ENCODE results near the gene ANKRD40.
"Not testable (repeated sequence)": the region's sequence is repeated elsewhere in the genome, so short reads cannot be mapped to it uniquely, and the experiment has no call there.

The ANKRD40 gene, protein sequence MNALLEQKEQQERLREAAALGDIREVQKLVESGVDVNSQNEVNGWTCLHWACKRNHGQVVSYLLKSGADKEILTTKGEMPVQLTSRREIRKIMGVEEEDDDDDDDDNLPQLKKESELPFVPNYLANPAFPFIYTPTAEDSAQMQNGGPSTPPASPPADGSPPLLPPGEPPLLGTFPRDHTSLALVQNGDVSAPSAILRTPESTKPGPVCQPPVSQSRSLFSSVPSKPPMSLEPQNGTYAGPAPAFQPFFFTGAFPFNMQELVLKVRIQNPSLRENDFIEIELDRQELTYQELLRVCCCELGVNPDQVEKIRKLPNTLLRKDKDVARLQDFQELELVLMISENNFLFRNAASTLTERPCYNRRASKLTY

DNA sequence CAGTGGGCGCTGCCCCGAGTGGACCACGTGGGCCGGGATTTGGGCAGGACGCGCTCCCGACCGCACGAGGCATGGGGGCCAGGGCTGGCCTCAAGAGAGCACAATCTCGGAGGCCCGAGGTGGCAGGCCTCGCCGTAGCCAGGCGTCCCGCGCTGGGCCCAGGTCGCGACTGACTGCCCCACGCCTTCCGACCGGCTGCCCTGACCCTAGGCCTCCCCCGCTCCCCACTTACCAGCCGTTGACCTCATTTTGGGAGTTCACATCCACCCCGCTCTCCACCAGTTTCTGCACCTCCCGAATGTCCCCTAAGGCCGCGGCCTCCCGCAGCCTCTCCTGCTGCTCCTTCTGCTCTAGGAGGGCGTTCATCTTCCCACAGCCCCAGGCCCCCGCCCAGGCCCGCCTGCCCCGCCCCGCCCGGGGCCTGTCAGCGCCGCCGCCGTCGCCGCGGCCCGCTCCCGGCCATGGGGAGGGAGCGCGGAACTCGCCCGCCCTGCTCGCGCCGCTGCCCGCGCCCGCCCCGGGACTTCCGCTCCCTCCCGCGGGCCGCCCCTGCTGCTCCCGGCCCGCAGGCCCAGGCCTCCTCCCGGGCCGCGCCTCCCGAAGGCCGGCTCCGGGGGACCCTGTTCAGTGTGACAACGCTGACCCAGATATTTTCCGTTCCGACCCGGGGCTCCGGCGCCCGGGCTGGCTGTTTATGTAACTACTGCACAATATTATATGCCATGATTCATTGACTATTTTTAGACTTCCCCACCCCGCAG is at the start of gene ANKRD40:
Gene ANKRD40 (minus strand): TSS at position 626 of the 761 bp plus-strand sequence. CDS start 260 bp downstream, at position 366.
- peak; percentile 49 to 92 (median 80) for DNase-seq

- DNase-seq, result no peak
These were observed 46.8 kb upstream of the ANKRD40 start for GRCh38 chr17:50754521-50754920.

DNA sequence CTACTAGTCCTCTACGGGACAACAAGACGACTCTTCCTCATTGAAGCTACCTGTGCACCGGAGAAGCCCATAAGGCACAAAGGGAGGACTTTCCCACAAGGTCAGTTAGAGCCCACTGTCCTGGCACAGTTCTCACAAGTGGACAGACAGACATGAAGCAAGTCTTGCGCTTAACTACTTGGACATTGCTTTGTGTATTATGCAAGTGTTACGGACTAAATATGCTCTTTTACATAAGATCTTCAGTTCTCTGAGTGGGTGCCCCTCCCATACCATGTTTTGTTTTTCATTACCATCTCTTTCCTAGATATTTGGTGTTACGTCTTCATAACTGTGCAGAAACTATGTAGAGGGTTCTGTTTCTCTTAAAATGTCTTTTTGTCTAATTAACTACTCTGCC is 41.5 kb upstream of the ANKRD40 start:
- no peak for DNase-seq

DNA sequence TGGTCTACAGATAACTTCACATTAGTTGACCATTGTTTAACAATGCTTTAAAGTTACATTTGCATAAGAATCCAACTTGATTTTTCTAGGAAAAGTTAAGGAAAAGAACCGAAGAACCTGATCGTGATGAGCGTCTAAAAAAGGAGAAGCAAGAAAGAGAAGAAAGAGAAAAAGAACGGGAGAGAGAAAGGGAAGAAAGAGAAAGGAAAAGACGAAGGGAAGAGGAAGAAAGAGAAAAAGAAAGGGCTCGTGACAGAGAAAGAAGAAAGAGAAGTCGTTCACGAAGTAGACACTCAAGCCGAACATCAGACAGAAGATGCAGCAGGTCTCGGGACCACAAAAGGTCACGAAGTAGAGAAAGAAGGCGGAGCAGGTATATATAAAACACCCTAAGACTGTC is 37.9 kb upstream of the ANKRD40 start:
- no peak for DNase-seq

- DNase-seq, result no peak
These were observed 31.4 kb upstream of the ANKRD40 start for GRCh38 chr17:50739098-50739497.

DNA sequence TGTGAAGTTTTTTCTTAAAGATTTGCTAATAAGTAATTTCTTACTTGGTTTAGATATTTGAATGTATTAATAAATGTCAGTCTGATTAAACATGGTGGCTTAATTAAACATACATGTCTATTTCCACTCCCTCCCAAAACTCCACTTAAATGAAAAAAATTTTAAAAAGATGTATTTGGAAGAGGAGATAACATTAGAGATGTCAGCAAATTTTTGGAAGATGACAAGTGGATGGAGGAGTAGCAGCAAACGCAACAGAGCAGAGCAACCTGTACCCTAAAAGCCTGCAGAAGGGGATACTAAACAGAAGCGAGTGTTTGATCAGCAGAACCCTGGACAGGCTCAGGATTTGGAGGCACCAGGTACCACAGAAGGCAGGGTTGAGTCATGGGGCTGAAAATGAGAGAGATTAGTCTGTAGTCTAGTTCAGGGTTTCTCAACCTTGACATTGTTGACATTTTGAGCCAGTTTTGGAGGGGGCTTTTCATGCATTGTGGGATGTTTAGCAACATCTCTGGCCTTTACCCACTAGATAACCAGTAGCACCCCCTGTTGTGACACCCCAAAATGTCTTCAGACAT is 29.5 kb upstream of the ANKRD40 start:
- DNase-seq, result no peak

- no peak for DNase-seq
These were observed 27.6 kb upstream of the ANKRD40 start for GRCh38 chr17:50735287-50735686.

GRCh38 chr17:50731575-50732460 is 24.1 kb upstream of the ANKRD40 start:
- no peak for DNase-seq

- DNase-seq, result no peak
These were observed 21.4 kb upstream of the ANKRD40 start for GRCh38 chr17:50728881-50729765.

DNA sequence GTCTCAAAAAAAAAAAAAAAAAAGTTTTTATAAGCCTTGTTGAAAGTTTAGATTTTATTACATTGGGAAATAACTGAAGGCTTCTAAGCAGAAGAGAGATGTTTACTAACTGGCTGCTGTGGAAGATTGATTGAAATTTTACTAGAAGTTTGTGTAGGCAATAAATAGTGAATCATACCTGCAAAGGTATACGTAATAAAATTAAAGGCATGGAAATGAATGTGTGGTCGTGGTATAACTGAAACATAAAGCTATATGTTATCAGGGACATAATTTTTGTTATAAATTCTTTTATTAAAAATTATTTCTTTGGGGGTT is 20.4 kb upstream of the ANKRD40 start:
- no peak for DNase-seq

DNA sequence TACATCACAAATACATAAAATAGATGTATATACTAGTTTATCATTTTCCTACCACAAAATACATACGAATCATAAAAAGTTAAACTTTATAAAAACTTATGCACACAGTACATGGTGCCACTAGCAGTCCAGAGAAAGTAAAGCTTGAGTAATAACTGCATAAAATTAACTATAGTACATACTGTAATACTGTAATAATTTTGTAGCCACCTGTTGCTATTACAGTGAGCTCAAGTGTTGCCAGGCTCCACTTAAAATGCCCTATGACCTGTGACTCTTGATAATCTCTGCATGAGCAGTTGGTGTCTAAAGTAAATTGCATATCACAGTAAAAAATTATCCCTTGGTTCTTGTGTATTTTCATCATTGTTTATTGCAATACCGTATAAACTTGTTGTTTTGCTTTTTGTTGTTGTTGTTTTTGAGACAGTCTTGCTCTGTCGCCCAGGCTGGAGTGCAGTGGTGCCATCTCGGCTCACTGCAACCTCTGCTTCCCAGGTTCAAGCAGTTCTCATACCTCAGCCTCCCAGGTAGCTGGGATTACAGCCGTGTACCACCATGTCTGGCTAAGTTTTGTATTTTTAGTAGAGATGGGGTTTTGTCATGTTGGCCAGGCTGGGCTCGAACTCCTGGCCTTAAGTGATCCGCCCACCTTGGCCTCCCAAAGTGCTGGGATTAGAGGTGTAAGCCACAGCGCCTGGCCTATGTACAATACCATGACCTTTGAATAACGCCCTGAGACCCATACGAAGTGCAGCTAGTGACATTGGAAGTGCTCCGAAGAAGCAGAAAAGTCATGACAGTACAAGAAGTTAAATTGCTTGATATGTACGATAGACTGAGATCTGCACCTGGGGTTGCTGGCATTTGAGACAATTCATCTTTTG is 18.3 kb upstream of the ANKRD40 start:
- no peak for DNase-seq

DNA sequence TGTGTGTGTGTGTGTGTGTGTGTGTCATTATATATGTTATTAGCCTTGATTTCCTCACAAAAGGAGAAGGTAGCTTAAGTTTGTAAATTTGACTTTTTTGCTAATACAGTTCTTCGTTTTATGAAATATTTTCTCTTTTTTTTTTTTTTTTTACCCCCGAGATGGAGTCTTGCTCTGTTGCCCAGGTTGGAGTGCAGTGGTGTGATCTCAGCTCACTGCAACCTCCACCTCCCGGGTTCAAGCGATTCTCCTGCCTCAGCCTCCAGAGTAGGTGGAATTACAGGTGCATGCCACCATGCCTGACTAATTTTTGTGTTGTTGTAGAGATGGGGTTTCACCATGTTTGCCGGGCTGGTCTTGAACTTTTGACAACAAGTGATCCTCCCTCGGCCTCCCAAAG is 16.9 kb upstream of the ANKRD40 start:
- not testable (repeated sequence) for DNase-seq

- no peak for DNase-seq
These were observed 15.0 kb upstream of the ANKRD40 start for GRCh38 chr17:50722746-50723145.

- no peak for DNase-seq
These were observed 13.7 kb upstream of the ANKRD40 start for GRCh38 chr17:50721194-50722010.

GRCh38 chr17:50719924-50720794 is 12.4 kb upstream of the ANKRD40 start:
- peak in 2 of 51 donors; percentile 49 to 74 for DNase-seq

DNA sequence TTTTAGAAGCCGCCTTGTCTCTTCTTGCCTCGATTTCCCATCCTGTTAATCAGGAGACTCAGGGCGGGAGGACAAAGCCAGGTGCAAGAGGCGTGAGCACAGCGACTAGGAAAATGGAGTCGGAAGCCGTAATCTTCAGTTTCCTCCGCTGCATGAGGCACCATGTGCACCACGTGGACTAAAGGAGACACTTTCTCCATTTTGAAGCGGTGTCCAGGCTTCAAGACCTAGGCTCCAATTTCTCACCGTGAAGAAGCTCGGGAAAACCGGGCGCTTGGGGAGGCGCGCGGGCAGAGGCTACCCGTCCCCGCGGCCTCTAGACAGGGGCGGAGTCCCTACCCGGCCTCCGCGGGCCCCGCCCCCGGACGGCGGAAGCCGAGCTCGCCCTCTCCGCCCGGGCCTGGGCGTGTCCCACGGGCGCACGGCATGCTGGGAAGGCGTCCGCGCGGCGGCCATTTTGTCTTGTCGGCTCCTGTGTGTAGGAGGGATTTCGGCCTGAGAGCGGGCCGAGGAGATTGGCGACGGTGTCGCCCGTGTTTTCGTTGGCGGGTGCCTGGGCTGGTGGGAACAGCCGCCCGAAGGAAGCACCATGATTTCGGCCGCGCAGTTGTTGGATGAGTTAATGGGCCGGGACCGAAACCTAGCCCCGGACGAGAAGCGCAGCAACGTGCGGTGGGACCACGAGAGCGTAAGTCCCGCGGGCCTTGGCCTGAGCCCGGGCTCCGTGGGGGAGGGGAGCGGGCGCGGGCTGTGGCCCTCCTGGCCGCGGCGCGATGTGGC is 11.6 kb upstream of the ANKRD40 start, which contains the start of gene LUC7L3:
Gene LUC7L3 (plus strand): TSS at position 460 of the 780 bp plus-strand sequence. CDS start 130 bp downstream, at position 590.
- peak; percentile 45 to 98 (median 88) for DNase-seq

- DNase-seq, result no peak
These were observed 7.8 kb upstream of the ANKRD40 start for GRCh38 chr17:50715471-50715870.

Data from hypothalamus (tissue), 51 donors.